Gastrocnemius medialis (tissue), 4 donors: ENCODE results near the gene CILP2. TPM values are rescaled to one million over a fixed set of nuclear protein-coding genes. Genes with fewer than 3 reads are reported as not detected.

Source experiments
- ATAC-seq, 2 donors: fragments of 150-250 bp; one replicate each; pipeline ENCODE4 v1.9.1; 2016
- DNase-seq, 2 donors: peaks; one replicate each; pipeline ENCODE4 v3.0.0-alpha.2; 2019
- H3K27ac ChIP-seq, 4 donors: fragments of 200-600 bp; sonication (generic); 1 replicate in 1 of 4; 2 replicates in 3 of 4; pipeline ENCODE4 v1.5.1; 2016 to 2018; ENCODE audit warnings: mild to moderate bottlenecking in 2 of 4, moderate library complexity in 1 of 4
- H3K27me3 ChIP-seq, 3 donors: fragments of 200-600 bp; sonication (generic) in 2 of 3; 1 replicate in 1 of 3; 2 replicates in 2 of 3; pipeline versions ENCODE4 v1.5.1 to v1.6.0; 2016 to 2019; ENCODE audit warnings: mild to moderate bottlenecking in 1 of 3, moderate library complexity in 1 of 3
- H3K36me3 ChIP-seq, 2 donors: fragments of 200-600 bp; sonication (generic) in 1 of 2; one replicate each; pipeline ENCODE4 v1.5.1; 2017 to 2018
- H3K4me1 ChIP-seq, 2 donors: fragments of 200-600 bp; sonication (generic) in 1 of 2; one replicate each; pipeline ENCODE4 v1.5.1; 2016 to 2017; ENCODE audit warnings: mild to moderate bottlenecking in 2 of 2
- H3K4me3 ChIP-seq, 4 donors: fragments of 200-600 bp; sonication (generic) in 3 of 4; 1 replicate in 1 of 4; 2 replicates in 3 of 4; pipeline ENCODE4 v1.5.1; 2016 to 2019; ENCODE audit warnings: mild to moderate bottlenecking in 2 of 4
- H3K9me3 ChIP-seq, 3 donors: fragments of 200-600 bp; sonication (generic) in 2 of 3; 1 replicate in 1 of 3; 2 replicates in 2 of 3; pipeline ENCODE4 v1.5.1; 2016 to 2019
- CTCF ChIP-seq, 5 experiments: fragments of 450-650 bp in 3 of 5; fragments of 200-600 bp in 2 of 5; sonication (generic) in 2 of 5; IDR thresholded peaks in 4 of 5; conservative IDR thresholded peaks in 1 of 5; 1 replicate in 4 of 5; 2 replicates in 1 of 5; pipeline ENCODE4 v1.5.1; 2016 to 2019; ENCODE audit warnings: antibody characterized with exemption in 5 of 5, mild to moderate bottlenecking in 3 of 5, moderate library complexity in 3 of 5
- POLR2A ChIP-seq, 2 donors: fragments of 450-650 bp; IDR thresholded peaks; one replicate each; pipeline ENCODE4 v1.6.1; 2017; ENCODE audit warnings: antibody characterized with exemption in 2 of 2, mild to moderate bottlenecking in 2 of 2, moderate library complexity in 2 of 2
- in situ Hi-C, 4 donors: fragments of 200-750 bp; cut with MboI; loops; one replicate each; pipeline versions ENCODE4 v1.15.0 to v1.8.0; 2017; ENCODE audit warnings: low sequenced_read_pairs in 4 of 4
- intact Hi-C: fragments of 100-400 bp; cut with DNase I; formaldehyde crosslinking; loops from one replicate; pipeline ENCODE4 v1.15.1; 2023; ENCODE audit warnings: low total_unique reads
- total RNA-seq, 4 donors: library from RNA; depleted of rRNA; stranded (reverse); fragments of >200 nt; gene quantifications; one replicate each; pipeline versions ENCODE4 v1.1.0 to v1.2.3, GENCODE V29; 2016

The CILP2 gene
- total RNA-seq, 4 donors from 2014 or later, result 3.2 TPM; not detected in 3

GRCh38 chr19:19544954-19545591 lies 7.0 kb downstream of the CILP2 start:
- TF ChIP-seq POLR2A (IDR thresholded peaks at IDR 0.05) (no peak), CTCF (IDR thresholded peaks at IDR 0.05 in 4 of 5, conservative IDR thresholded peaks at IDR 0.05 in 1 of 5) (no peak)
- H3K9me3 ChIP-seq, result no peaks in the 10 kb centered on the region
- no peak for DNase-seq
- H3K27me3 ChIP-seq, result peaks cover 46 to 60% (median 49%) of the 10 kb centered on the region in 3 donors
- H3K4me1 ChIP-seq, result no peaks in the 10 kb centered on the region
- no peak for ATAC-seq
- no peak overlapping the region for H3K4me3 ChIP-seq
- intact Hi-C loops, result no loop called here
- no peaks in the 10 kb centered on the region for H3K36me3 ChIP-seq
- H3K27ac ChIP-seq, result no peak overlapping the region
- in situ Hi-C loops, result loop anchor here in 3 of 4 donors (25.0 kb wide), 2 partner anchors 392 to 417 kb away; no protein-coding TSS in a partner anchor

- Histone ChIP-seq H3K4me1 (no peaks in the 10 kb centered on the region), H3K36me3 (no peaks in the 10 kb centered on the region), H3K27me3 (peaks cover 43 to 53% (median 44%) of the 10 kb centered on the region in 3 donors), H3K9me3 (no peaks in the 10 kb centered on the region), H3K27ac (no peak overlapping the region), H3K4me3 (no peak overlapping the region)
- intact Hi-C loops (no loop called here), in situ Hi-C loops (loop anchor here in 3 of 4 donors (25.0 kb wide), 2 partner anchors 392 to 417 kb away; no protein-coding TSS in a partner anchor)
- TF ChIP-seq CTCF (IDR thresholded peaks at IDR 0.05 in 4 of 5, conservative IDR thresholded peaks at IDR 0.05 in 1 of 5) (no peak), POLR2A (IDR thresholded peaks at IDR 0.05) (no peak)
- ATAC-seq (no peak), DNase-seq (no peak)
These were observed 7.6 kb downstream of the CILP2 start for GRCh38 chr19:19545707-19546106.

- H3K27me3 ChIP-seq, result peaks cover 34 to 43% (median 35%) of the 10 kb centered on the region in 3 donors
- in situ Hi-C loops, result loop anchor here in 3 of 4 donors (25.0 kb wide), 2 partner anchors 391 to 416 kb away; no protein-coding TSS in a partner anchor
- no peak overlapping the region for H3K27ac ChIP-seq
These were observed 8.7 kb downstream of the CILP2 start for GRCh38 chr19:19546751-19547162.

GRCh38 chr19:19547674-19548336 lies 9.7 kb downstream of the CILP2 start:
- no peaks in the 10 kb centered on the region for H3K9me3 ChIP-seq
- in situ Hi-C loops (loop anchor here in 3 of 4 donors (25.0 kb wide), 2 partner anchors 389 to 414 kb away; no protein-coding TSS in a partner anchor), intact Hi-C loops (no loop called here)
- TF ChIP-seq CTCF (IDR thresholded peaks at IDR 0.05 in 4 of 5, conservative IDR thresholded peaks at IDR 0.05 in 1 of 5) (no peak), POLR2A (IDR thresholded peaks at IDR 0.05) (no peak)
- no peaks in the 10 kb centered on the region for H3K36me3 ChIP-seq
- ATAC-seq, result no peak
- DNase-seq, result no peak
- H3K27ac ChIP-seq, result no peak overlapping the region
- H3K4me3 ChIP-seq, result no peak overlapping the region
- H3K27me3 ChIP-seq, result peaks cover 23 to 32% (median 27%) of the 10 kb centered on the region in 3 donors
- H3K4me1 ChIP-seq, result no peaks in the 10 kb centered on the region

More at GRCh38 chr19:19546751-19547162, 8.7 kb downstream of the CILP2 start:
- intact Hi-C loops, result no loop called here
- no peaks in the 10 kb centered on the region for H3K4me1 ChIP-seq
- no peak for TF ChIP-seq CTCF (IDR thresholded peaks at IDR 0.05 in 4 of 5, conservative IDR thresholded peaks at IDR 0.05 in 1 of 5)
- TF ChIP-seq POLR2A (IDR thresholded peaks at IDR 0.05), result no peak
- DNase-seq (no peak), ATAC-seq (no peak)
- no peak overlapping the region for H3K4me3 ChIP-seq
- no peaks in the 10 kb centered on the region for H3K36me3 ChIP-seq
- no peaks in the 10 kb centered on the region for H3K9me3 ChIP-seq
